ACC112 (cell line): Measurements from ENCODE around the gene KRT75.

ENCODE experiments used
- H2AFZ ChIP-seq: fragments of 200-600 bp; sonication (generic); one replicate; pipeline ENCODE4 v1.6.0; 2017; ENCODE audit warnings: antibody characterized with exemption, low read length; ENCODE audit not compliant: unreplicated experiment
- H3K27ac ChIP-seq: fragments of 200-600 bp; sonication (generic); 2 replicates; pipeline ENCODE4 v1.5.1; 2014; ENCODE audit warnings: low read depth, mild to moderate bottlenecking, antibody characterized with exemption, low read length, moderate library complexity
- H3K27me3 ChIP-seq: fragments of 200-600 bp; sonication (generic); 2 replicates; pipeline ENCODE4 v1.6.1; 2014; ENCODE audit warnings: mild to moderate bottlenecking, antibody characterized with exemption, low read length, moderate library complexity, mixed read lengths; ENCODE audit not compliant: insufficient read depth
- H3K36me3 ChIP-seq: fragments of 200-600 bp; sonication (generic); 2 replicates; pipeline ENCODE4 v1.6.1; 2016; ENCODE audit warnings: mild to moderate bottlenecking, antibody characterized with exemption, low read length, moderate library complexity, mixed read lengths; ENCODE audit not compliant: insufficient read depth
- H3K4me1 ChIP-seq: fragments of 200-600 bp; sonication (generic); one replicate; pipeline ENCODE4 v1.6.1; 2016; ENCODE audit warnings: low read length, mixed read lengths; ENCODE audit not compliant: insufficient read depth, unreplicated experiment, control insufficient read depth
- H3K4me3 ChIP-seq: fragments of 200-600 bp; sonication (generic); 2 replicates; pipeline ENCODE4 v1.5.1; 2014; ENCODE audit warnings: mild to moderate bottlenecking, low read depth, low read length
- H3K79me2 ChIP-seq: fragments of 200-600 bp; sonication (generic); one replicate; pipeline ENCODE4 v1.6.0; 2016; ENCODE audit warnings: low read length; ENCODE audit not compliant: control insufficient read depth, unreplicated experiment, insufficient read depth

The KRT75 gene

GRCh38 chr12:52379536-52379935, 54.6 kb downstream of the KRT75 start:
- no peak overlapping the region for H3K4me3 ChIP-seq
- peaks cover 3% of the 10 kb centered on the region; the same call in 1 of the 2 replicates for H3K27me3 ChIP-seq
- H3K79me2 ChIP-seq, result no peaks in the 10 kb centered on the region
- H3K36me3 ChIP-seq, result no peaks in the 10 kb centered on the region
- H3K27ac ChIP-seq, result no peak overlapping the region
- H2AFZ ChIP-seq, result no peak overlapping the region
- H3K4me1 ChIP-seq, result no peaks in the 10 kb centered on the region

- Histone ChIP-seq H3K27me3 (no peaks in the 10 kb centered on the region), H3K4me3 (no peak overlapping the region), H3K4me1 (no peaks in the 10 kb centered on the region), H3K79me2 (no peaks in the 10 kb centered on the region), H3K36me3 (no peaks in the 10 kb centered on the region), H3K27ac (no peak overlapping the region), H2AFZ (no peak overlapping the region)
Observed at GRCh38 chr12:52378091-52378490, 56.1 kb downstream of the KRT75 start.

GRCh38 chr12:52377266-52377665, 56.9 kb downstream of the KRT75 start:
- Histone ChIP-seq H2AFZ (no peak overlapping the region), H3K4me3 (no peak overlapping the region), H3K4me1 (no peaks in the 10 kb centered on the region), H3K79me2 (no peaks in the 10 kb centered on the region), H3K36me3 (no peaks in the 10 kb centered on the region), H3K27ac (no peak overlapping the region), H3K27me3 (no peaks in the 10 kb centered on the region)
